SK-N-SH (cell line): ENCODE results near the gene ESM1.

Source experiments
- CHD2 ChIP-seq: fragments of 150-350 bp; IDR thresholded peaks from 2 replicates; pipeline ENCODE4 v1.6.1; 2018; ENCODE audit warnings: low read length; ENCODE audit not compliant: partially characterized antibody
- CTCF ChIP-seq: fragments of 200-600 bp; sonication (generic); IDR thresholded peaks from 2 replicates; pipeline ENCODE4 v1.6.1; 2017; ENCODE audit warnings: antibody characterized with exemption, mild to moderate bottlenecking, moderate library complexity
- NFIC ChIP-seq: IDR thresholded peaks from 2 replicates; pipeline ENCODE4 v1.4.0; 2012; ENCODE audit warnings: borderline replicate concordance
- POLR2AphosphoS5 ChIP-seq: IDR thresholded peaks from 2 replicates; pipeline ENCODE4 v1.6.1; 2012; ENCODE audit warnings: low read depth, low read length

GRCh38 chr5:55027595-55027994 is 42.2 kb upstream of the ESM1 start:
- no peak for TF ChIP-seq CHD2
- TF ChIP-seq POLR2AphosphoS5 = no peak
- TF ChIP-seq CTCF = no peak
- no peak for TF ChIP-seq NFIC
